Activated CD4-positive, CD25-positive, alpha-beta regulatory T cell treated with anti-CD3 and anti-CD28 coated beads, Interleukin-2, amount 50 U/mL, for 72 hours (primary cell): ENCODE measurements around the gene MOB1B.
"Not testable (repeated sequence)": the region's sequence is repeated elsewhere in the genome, so short reads cannot be mapped to it uniquely, and the experiment has no call there.

Experiments
- DNase-seq: peaks from one replicate; pipeline ENCODE4 v3.0.0; 2021

MOB1B gene

GRCh38 chr4:70901984-70902576 is at the start of gene MOB1B:
MOB1B (plus strand) TSS chr4:70902369; CDS start chr4:70902537, 168 bp downstream.
- peak; percentile 85 for DNase-seq

- no peak for DNase-seq
These were observed 46.7 kb upstream of the MOB1B start for GRCh38 chr4:70855464-70855863.

GRCh38 chr4:70858454-70858853 is 43.7 kb upstream of the MOB1B start:
- DNase-seq, result no peak

GRCh38 chr4:70859066-70859465 is 43.1 kb upstream of the MOB1B start:
- DNase-seq, result no peak

GRCh38 chr4:70863099-70863790 is 38.9 kb upstream of the MOB1B start:
- DNase-seq, result no peak

GRCh38 chr4:70868778-70869177 is 33.4 kb upstream of the MOB1B start:
- DNase-seq, result no peak

- DNase-seq, result no peak
These were observed 29.0 kb upstream of the MOB1B start for GRCh38 chr4:70873216-70873615.

GRCh38 chr4:70874268-70875156 is 27.7 kb upstream of the MOB1B start:
- no peak for DNase-seq

GRCh38 chr4:70877556-70877955 is 24.6 kb upstream of the MOB1B start:
- DNase-seq, result no peak

GRCh38 chr4:70880739-70881138 is 21.4 kb upstream of the MOB1B start:
- DNase-seq, result no peak

- DNase-seq, result no peak
These were observed 17.0 kb upstream of the MOB1B start for GRCh38 chr4:70885174-70885573.

- no peak for DNase-seq
These were observed 9.9 kb upstream of the MOB1B start for GRCh38 chr4:70892086-70892769.

- DNase-seq, result no peak
These were observed 8.4 kb upstream of the MOB1B start for GRCh38 chr4:70893790-70894189.

GRCh38 chr4:70895405-70895804 is 6.8 kb upstream of the MOB1B start:
- no peak for DNase-seq

GRCh38 chr4:70895811-70896491 is 6.2 kb upstream of the MOB1B start:
- DNase-seq, result no peak

- not testable (repeated sequence) for DNase-seq
These were observed 3.6 kb upstream of the MOB1B start for GRCh38 chr4:70898581-70898980.

GRCh38 chr4:70901607-70901983 is 574 bp upstream of the MOB1B start:
- no peak for DNase-seq

- DNase-seq, result no peak
These were observed 565 bp downstream of the MOB1B start for GRCh38 chr4:70902577-70903290.

- no peak for DNase-seq
These were observed 1.1 kb downstream of the MOB1B start for GRCh38 chr4:70903291-70903603.

- no peak for DNase-seq
These were observed 6.9 kb downstream of the MOB1B start for GRCh38 chr4:70908993-70909556.

- no peak for DNase-seq
These were observed 11.8 kb downstream of the MOB1B start for GRCh38 chr4:70914000-70914399.

- DNase-seq, result no peak
These were observed 12.5 kb downstream of the MOB1B start for GRCh38 chr4:70914631-70915030.
